Liver (tissue), 9 donors: Measurements from ENCODE around the gene RHOH. TPM values are rescaled to one million over a fixed set of nuclear protein-coding genes. Genes with fewer than 3 reads are reported as not detected.

ENCODE experiments used
- DNase-seq: peaks from one replicate; pipeline ENCODE4 v3.0.0-alpha.2; 2017; ENCODE audit warnings: low spot score
- H3K27ac ChIP-seq, 2 donors: one replicate each; pipeline ENCODE4 v1.7.0; 2013; ENCODE audit warnings: inconsistent platforms in 2 of 2, low read length in 2 of 2, control low read depth in 1 of 2, low read depth in 1 of 2, mild to moderate bottlenecking in 1 of 2
- H3K27me3 ChIP-seq, 4 donors: one replicate each; pipeline versions ENCODE4 v1.6.1 to v1.7.0; 2013; ENCODE audit warnings: low read length in 3 of 4, inconsistent platforms in 1 of 4, mild to moderate bottlenecking in 1 of 4, moderate library complexity in 1 of 4; ENCODE audit not compliant: control insufficient read depth in 4 of 4, insufficient read depth in 4 of 4
- H3K36me3 ChIP-seq, 4 donors: one replicate each; pipeline versions ENCODE4 v1.6.1 to v1.7.0; 2013; ENCODE audit warnings: low read length in 3 of 4, mild to moderate bottlenecking in 3 of 4, low read depth in 1 of 4, moderate library complexity in 1 of 4; ENCODE audit not compliant: control insufficient read depth in 4 of 4, insufficient read depth in 3 of 4
- H3K4me1 ChIP-seq, 4 donors: one replicate each; pipeline versions ENCODE4 v1.6.1 to v1.7.0; 2013; ENCODE audit warnings: low read length in 3 of 4, mild to moderate bottlenecking in 3 of 4, moderate library complexity in 1 of 4; ENCODE audit not compliant: control insufficient read depth in 4 of 4, insufficient read depth in 4 of 4
- H3K4me3 ChIP-seq, 3 donors: one replicate each; pipeline versions ENCODE4 v1.6.1 to v1.7.0; 2013; ENCODE audit warnings: low read length in 3 of 3, control low read depth in 1 of 3, low read depth in 1 of 3, mild to moderate bottlenecking in 1 of 3
- H3K9ac ChIP-seq, 2 donors: one replicate each; pipeline ENCODE4 v1.7.0; 2013; ENCODE audit warnings: low read length in 2 of 2, mild to moderate bottlenecking in 2 of 2, moderate library complexity in 2 of 2, control low read depth in 1 of 2, low read depth in 1 of 2
- H3K9me3 ChIP-seq, 4 donors: one replicate each; pipeline versions ENCODE4 v1.6.1 to v1.7.0; 2013; ENCODE audit warnings: low read length in 3 of 4; ENCODE audit not compliant: control insufficient read depth in 4 of 4
- ATF3 ChIP-seq: IDR thresholded peaks from 2 replicates; pipeline ENCODE4 v1.6.1; 2016; ENCODE audit warnings: antibody characterized with exemption
- EGR1 ChIP-seq, 2 donors: IDR thresholded peaks; 2 replicates each; pipeline ENCODE4 v1.6.1; 2016 to 2018; ENCODE audit warnings: antibody characterized with exemption in 2 of 2, low read depth in 2 of 2
- FOXA1 ChIP-seq: IDR thresholded peaks from 2 replicates; pipeline ENCODE4 v1.6.1; 2016; ENCODE audit warnings: antibody characterized with exemption
- FOXA2 ChIP-seq: IDR thresholded peaks from 2 replicates; pipeline ENCODE4 v1.6.1; 2016; ENCODE audit warnings: antibody characterized with exemption
- GABPA ChIP-seq, 2 donors: IDR thresholded peaks in 1 of 2; conservative IDR thresholded peaks in 1 of 2; 2 replicates each; pipeline ENCODE4 v1.6.1; 2016; ENCODE audit warnings: antibody characterized with exemption in 2 of 2, mild to moderate bottlenecking in 1 of 2, moderate library complexity in 1 of 2
- HNF4A ChIP-seq, 2 donors: conservative IDR thresholded peaks; 2 replicates each; pipeline ENCODE4 v1.6.1; 2016; ENCODE audit warnings: antibody characterized with exemption in 2 of 2, mild to moderate bottlenecking in 2 of 2
- HNF4G ChIP-seq: IDR thresholded peaks from 2 replicates; pipeline ENCODE4 v1.6.1; 2016; ENCODE audit warnings: antibody characterized with exemption
- JUND ChIP-seq, 2 donors: IDR thresholded peaks; 2 replicates each; pipeline ENCODE4 v1.6.1; 2016; ENCODE audit warnings: antibody characterized with exemption in 2 of 2
- MAX ChIP-seq: IDR thresholded peaks from 2 replicates; pipeline ENCODE4 v1.6.1; 2016; ENCODE audit warnings: antibody characterized with exemption
- NR2F2 ChIP-seq: IDR thresholded peaks from 2 replicates; pipeline ENCODE4 v1.6.1; 2016; ENCODE audit warnings: antibody characterized with exemption
- RAD21 ChIP-seq, 2 donors: IDR thresholded peaks; 2 replicates each; pipeline ENCODE4 v1.6.1; 2016; ENCODE audit warnings: antibody characterized with exemption in 2 of 2, mild to moderate bottlenecking in 2 of 2
- REST ChIP-seq: IDR thresholded peaks from 2 replicates; pipeline ENCODE4 v1.6.1; 2016; ENCODE audit warnings: antibody characterized with exemption, mild to moderate bottlenecking
- RXRA ChIP-seq, 2 donors: IDR thresholded peaks; 2 replicates each; pipeline ENCODE4 v1.6.1; 2017 to 2018; ENCODE audit warnings: antibody characterized with exemption in 2 of 2, mild to moderate bottlenecking in 1 of 2
- SP1 ChIP-seq: IDR thresholded peaks from 2 replicates; pipeline ENCODE4 v1.6.1; 2018; ENCODE audit warnings: antibody characterized with exemption, mild to moderate bottlenecking
- TAF1 ChIP-seq: conservative IDR thresholded peaks from 2 replicates; pipeline ENCODE4 v1.6.1; 2016; ENCODE audit warnings: antibody characterized with exemption, mild to moderate bottlenecking
- YY1 ChIP-seq: IDR thresholded peaks from 2 replicates; pipeline ENCODE4 v1.6.1; 2016; ENCODE audit warnings: antibody characterized with exemption, mild to moderate bottlenecking
- ZBTB33 ChIP-seq: IDR thresholded peaks from 2 replicates; pipeline ENCODE4 v1.6.1; 2016; ENCODE audit warnings: antibody characterized with exemption
- WGBS: extraction: QIAGEN DNeasy Blood & Tissue Kit; methylation state at CpG from one replicate; pipeline ENCODE4 v1.1.7; 2013; 5-methylcytosine and 5-hydroxymethylcytosine counted together
- polyA plus RNA-seq, 2 donors: library from polyadenylated mRNA; stranded (reverse) in 1 of 2; unstranded in 1 of 2; fragments of 200-250 nt in 1 of 2; fragments of >200 nt in 1 of 2; fragmentation: Nextera tagmentation in 1 of 2; extraction: Ambion mirVana in 1 of 2; gene quantifications; one replicate each; pipeline versions ENCODE4 v1.2.1 to v1.2.3, GENCODE V29; 2013 to 2015
- total RNA-seq, 2 donors: library from RNA; depleted of rRNA; stranded (reverse); fragments of >200 nt; gene quantifications; one replicate each; pipeline ENCODE4 v1.2.3, GENCODE V29; 2014
- TF ChIP-seq, protein P1 (sequence below): fragments of 150-350 bp; IDR thresholded peaks from 2 replicates; pipeline ENCODE4 v1.5.1; 2017; ENCODE audit warnings: improper control_type of control experiment, low read depth, low read length; ENCODE audit not compliant: missing input control
- donor health status: healthy.
- donor health status: healthy.
- donor health status: healthy.
- donor health status: healthy.
- donor health status: healthy.

Gene RHOH
- total and polyA plus RNA-seq, 4 donors: 0.56 to 2.3 (median 1.3) TPM

DNA sequence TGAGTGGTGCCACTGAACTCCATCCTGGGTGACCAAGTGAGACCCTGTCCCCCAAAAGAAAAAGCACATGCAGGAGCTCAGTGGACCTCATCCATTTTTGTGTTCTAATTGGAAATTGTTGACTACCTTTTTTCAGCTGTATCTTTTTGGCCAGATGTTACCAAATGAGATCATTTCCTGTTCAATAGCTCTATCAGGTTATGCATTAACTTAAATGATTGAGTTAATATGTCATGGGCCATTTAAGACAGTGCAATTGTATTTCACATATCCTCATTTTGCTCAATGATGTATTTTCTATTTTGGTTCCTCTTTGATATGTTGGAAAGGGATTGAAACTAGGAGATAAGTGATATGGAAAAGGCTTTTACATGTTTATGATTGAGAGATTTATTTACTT lies 26.2 kb upstream of the RHOH start:
- Histone ChIP-seq H3K4me3 (no peak overlapping the region), H3K4me1 (no peaks in the 10 kb centered on the region), H3K9ac (no peak overlapping the region), H3K27me3 (no peaks in the 10 kb centered on the region), H3K27ac (no peak overlapping the region), H3K36me3 (peaks cover 0 to 5% (median 0%) of the 10 kb centered on the region in 4 donors), H3K9me3 (peaks cover 0 to 6% (median 0%) of the 10 kb centered on the region in 4 donors)
- no peak for TF ChIP-seq FOXA2
- no peak for TF ChIP-seq ATF3
- no peak for TF ChIP-seq RXRA (IDR thresholded peaks at IDR 0.05)
- no peak for TF ChIP-seq TAF1
- TF ChIP-seq, protein P1, sequence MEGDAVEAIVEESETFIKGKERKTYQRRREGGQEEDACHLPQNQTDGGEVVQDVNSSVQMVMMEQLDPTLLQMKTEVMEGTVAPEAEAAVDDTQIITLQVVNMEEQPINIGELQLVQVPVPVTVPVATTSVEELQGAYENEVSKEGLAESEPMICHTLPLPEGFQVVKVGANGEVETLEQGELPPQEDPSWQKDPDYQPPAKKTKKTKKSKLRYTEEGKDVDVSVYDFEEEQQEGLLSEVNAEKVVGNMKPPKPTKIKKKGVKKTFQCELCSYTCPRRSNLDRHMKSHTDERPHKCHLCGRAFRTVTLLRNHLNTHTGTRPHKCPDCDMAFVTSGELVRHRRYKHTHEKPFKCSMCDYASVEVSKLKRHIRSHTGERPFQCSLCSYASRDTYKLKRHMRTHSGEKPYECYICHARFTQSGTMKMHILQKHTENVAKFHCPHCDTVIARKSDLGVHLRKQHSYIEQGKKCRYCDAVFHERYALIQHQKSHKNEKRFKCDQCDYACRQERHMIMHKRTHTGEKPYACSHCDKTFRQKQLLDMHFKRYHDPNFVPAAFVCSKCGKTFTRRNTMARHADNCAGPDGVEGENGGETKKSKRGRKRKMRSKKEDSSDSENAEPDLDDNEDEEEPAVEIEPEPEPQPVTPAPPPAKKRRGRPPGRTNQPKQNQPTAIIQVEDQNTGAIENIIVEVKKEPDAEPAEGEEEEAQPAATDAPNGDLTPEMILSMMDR: no peak
- TF ChIP-seq SP1: no peak
- no peak for TF ChIP-seq FOXA1
- TF ChIP-seq REST: no peak
- DNase-seq: no peak

DNA sequence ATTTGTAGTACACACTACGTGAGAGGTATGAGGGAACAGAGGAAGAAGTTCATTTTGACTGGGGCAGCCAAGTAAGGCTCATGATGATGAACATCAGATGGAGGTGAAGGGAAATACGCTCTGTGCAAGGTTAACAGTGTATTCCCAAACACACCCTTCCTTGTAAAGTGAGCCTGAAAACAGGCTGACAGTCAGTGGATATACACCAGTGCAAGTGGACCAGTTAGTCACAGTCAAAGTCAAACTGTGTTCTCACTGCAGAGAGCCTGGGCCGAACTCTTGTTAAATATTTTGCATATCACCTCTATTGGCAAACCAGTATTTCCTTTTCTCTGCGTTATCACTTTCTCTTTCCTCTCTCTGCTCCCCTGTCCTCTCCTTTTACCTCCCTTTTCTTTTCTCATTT lies 23.4 kb upstream of the RHOH start:
- H3K4me3 ChIP-seq: no peak overlapping the region
- WGBS: 65% methylated on average over 4 of the region's 4 CpGs
- no peak for DNase-seq
- H3K4me1 ChIP-seq: no peaks in the 10 kb centered on the region
- no peak overlapping the region for H3K27ac ChIP-seq
- TF ChIP-seq ATF3: no peak
- no peak for TF ChIP-seq FOXA1
- no peak for TF ChIP-seq RAD21 (IDR thresholded peaks at IDR 0.05)
- TF ChIP-seq REST: no peak
- no peak for TF ChIP-seq HNF4A (conservative IDR thresholded peaks at IDR 0.05)
- no peak for TF ChIP-seq MAX
- TF ChIP-seq JUND (IDR thresholded peaks at IDR 0.05): no peak
- no peak for TF ChIP-seq ZBTB33
- no peak for TF ChIP-seq RXRA (IDR thresholded peaks at IDR 0.05)
- TF ChIP-seq EGR1 (IDR thresholded peaks at IDR 0.05; ENCODE audit: low read depth in 2 of 2): no peak
- TF ChIP-seq, protein P1: no peak
- no peak for TF ChIP-seq SP1
- TF ChIP-seq YY1: no peak
- no peak for TF ChIP-seq GABPA (IDR thresholded peaks at IDR 0.05 in 1 of 2, conservative IDR thresholded peaks at IDR 0.05 in 1 of 2)
- no peak for TF ChIP-seq HNF4G
- no peak for TF ChIP-seq FOXA2
- TF ChIP-seq TAF1: no peak
- no peak for TF ChIP-seq NR2F2
- no peaks in the 10 kb centered on the region for H3K36me3 ChIP-seq
- H3K9ac ChIP-seq: no peak overlapping the region
- H3K9me3 ChIP-seq: no peaks in the 10 kb centered on the region
- no peaks in the 10 kb centered on the region for H3K27me3 ChIP-seq
